Stomach (tissue), 9 donors: ENCODE data around the gene PDP2. TPM values are rescaled to one million over a fixed set of nuclear protein-coding genes. Genes with fewer than 3 reads are reported as not detected.
"Not testable (repeated sequence)": the region's sequence is repeated elsewhere in the genome, so short reads cannot be mapped to it uniquely, and the experiment has no call there.

Experiments
- DNase-seq, 2 donors: peaks; one replicate each; pipeline versions ENCODE4 v3.0.0 to v3.0.0-alpha.2; 2013 to 2019
- H3K27ac ChIP-seq, 5 donors: fragments of 200-600 bp in 4 of 5; sonication (generic) in 4 of 5; one replicate each; pipeline ENCODE4 v1.5.1; 2013 to 2019; ENCODE audit warnings: mild to moderate bottlenecking in 1 of 5, moderate library complexity in 1 of 5
- H3K27me3 ChIP-seq, 3 donors: fragments of 200-600 bp; sonication (generic); one replicate each; pipeline ENCODE4 v1.5.1; 2017 to 2019; ENCODE audit warnings: mixed run types in 1 of 3
- H3K36me3 ChIP-seq, 4 donors: fragments of 200-600 bp; sonication (generic); 1 replicate in 3 of 4; 2 replicates in 1 of 4; pipeline ENCODE4 v1.5.1; 2016 to 2019
- H3K4me1 ChIP-seq, 4 donors: fragments of 200-600 bp; sonication (generic); one replicate each; pipeline ENCODE4 v1.5.1; 2016 to 2019
- H3K4me3 ChIP-seq, 4 donors: fragments of 200-600 bp; sonication (generic) in 3 of 4; one replicate each; pipeline ENCODE4 v1.5.1; 2016 to 2019; ENCODE audit warnings: mild to moderate bottlenecking in 1 of 4
- H3K9me3 ChIP-seq, 4 donors: fragments of 200-600 bp; sonication (generic); one replicate each; pipeline ENCODE4 v1.5.1; 2016 to 2019
- EP300 ChIP-seq: sonication (generic); formaldehyde crosslinking; IDR thresholded peaks from one replicate; pipeline ENCODE4 v1.6.1; 2017; ENCODE audit warnings: antibody characterized with exemption
- POLR2A ChIP-seq, 4 donors: fragments of 450-650 bp; IDR thresholded peaks; one replicate each; pipeline ENCODE4 v1.6.1; 2016; ENCODE audit warnings: antibody characterized with exemption in 4 of 4, control low read depth in 2 of 4, mild to moderate bottlenecking in 1 of 4, moderate library complexity in 1 of 4
- POLR2AphosphoS5 ChIP-seq, 3 donors: sonication (generic); formaldehyde crosslinking; IDR thresholded peaks; one replicate each; pipeline ENCODE4 v1.6.1; 2016; ENCODE audit warnings: antibody characterized with exemption in 3 of 3
- WGBS, 5 donors: extraction: QIAGEN DNeasy Blood & Tissue Kit in 3 of 5; methylation state at CpG; one replicate each; pipeline versions ENCODE4 v1.1.5 to v1.1.7; 2013 to 2018; 5-methylcytosine and 5-hydroxymethylcytosine counted together
- intact Hi-C: fragments of 100-400 bp; cut with DNase I; formaldehyde crosslinking; loops from one replicate; pipeline ENCODE4 v1.15.1; 2023; ENCODE audit warnings: low total_unique reads
- polyA plus RNA-seq, 3 donors: library from polyadenylated mRNA; stranded (reverse); fragments of 200-250 nt; gene quantifications; one replicate each; pipeline ENCODE4 v1.2.3, GENCODE V29; 2013
- total RNA-seq, 5 donors: library from RNA; depleted of rRNA; stranded (reverse); fragments of >200 nt; gene quantifications; one replicate each; pipeline versions ENCODE4 v1.1.0 to v1.2.3, GENCODE V29; 2014 to 2016
- TF ChIP-seq, protein P1 (sequence below), 7 experiments: fragments of 450-650 bp in 4 of 7; fragments of 200-600 bp in 3 of 7; sonication (generic) in 3 of 7; IDR thresholded peaks; one replicate each; pipeline ENCODE4 v1.5.1; 2016 to 2019; ENCODE audit warnings: antibody characterized with exemption in 7 of 7, control low read depth in 2 of 7, mild to moderate bottlenecking in 1 of 7
- donor health status: healthy with polysubstance abuse.
- donor health status: Bipolar disorder and iron deficiency.
- donor health status: healthy.

The PDP2 gene
- total and polyA plus RNA-seq, 8 donors: 1.6 to 96.9 (median 5.0) TPM

DNA sequence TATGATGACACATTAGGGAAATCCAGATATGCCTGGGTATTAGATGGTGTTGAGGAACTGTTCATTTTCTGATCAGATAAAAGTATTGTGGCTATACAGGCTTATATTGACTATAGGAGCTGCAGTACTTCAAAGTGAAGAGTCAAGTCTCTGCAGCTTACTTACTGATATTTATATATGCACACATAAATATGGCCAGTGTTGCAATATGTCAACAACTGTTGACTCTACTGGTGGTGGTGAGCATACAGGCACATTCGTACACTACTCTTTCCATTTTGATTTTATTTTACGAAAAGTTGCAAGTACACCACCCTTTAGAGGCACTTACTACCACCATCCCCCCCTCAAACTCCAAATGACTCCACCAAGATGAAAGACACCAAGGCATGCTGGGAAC lies 51.4 kb downstream of the PDP2 start:
- TF ChIP-seq POLR2A (IDR thresholded peaks at IDR 0.05) (no peak), POLR2AphosphoS5 (IDR thresholded peaks at IDR 0.05) (no peak), EP300 (no peak)
- TF ChIP-seq, protein P1, sequence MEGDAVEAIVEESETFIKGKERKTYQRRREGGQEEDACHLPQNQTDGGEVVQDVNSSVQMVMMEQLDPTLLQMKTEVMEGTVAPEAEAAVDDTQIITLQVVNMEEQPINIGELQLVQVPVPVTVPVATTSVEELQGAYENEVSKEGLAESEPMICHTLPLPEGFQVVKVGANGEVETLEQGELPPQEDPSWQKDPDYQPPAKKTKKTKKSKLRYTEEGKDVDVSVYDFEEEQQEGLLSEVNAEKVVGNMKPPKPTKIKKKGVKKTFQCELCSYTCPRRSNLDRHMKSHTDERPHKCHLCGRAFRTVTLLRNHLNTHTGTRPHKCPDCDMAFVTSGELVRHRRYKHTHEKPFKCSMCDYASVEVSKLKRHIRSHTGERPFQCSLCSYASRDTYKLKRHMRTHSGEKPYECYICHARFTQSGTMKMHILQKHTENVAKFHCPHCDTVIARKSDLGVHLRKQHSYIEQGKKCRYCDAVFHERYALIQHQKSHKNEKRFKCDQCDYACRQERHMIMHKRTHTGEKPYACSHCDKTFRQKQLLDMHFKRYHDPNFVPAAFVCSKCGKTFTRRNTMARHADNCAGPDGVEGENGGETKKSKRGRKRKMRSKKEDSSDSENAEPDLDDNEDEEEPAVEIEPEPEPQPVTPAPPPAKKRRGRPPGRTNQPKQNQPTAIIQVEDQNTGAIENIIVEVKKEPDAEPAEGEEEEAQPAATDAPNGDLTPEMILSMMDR (IDR thresholded peaks at IDR 0.05): no peak
- no peak for DNase-seq
- H3K4me1 ChIP-seq: peaks cover 27 to 63% (median 40%) of the 10 kb centered on the region in 4 donors
- H3K27me3 ChIP-seq: no peaks in the 10 kb centered on the region
- 78 to 98% (median 91%) methylated on average over 2 of the region's 2 CpGs for WGBS, 5 donors
- no peak overlapping the region for H3K27ac ChIP-seq
- no peak overlapping the region for H3K4me3 ChIP-seq
- no peaks in the 10 kb centered on the region for H3K9me3 ChIP-seq
- H3K36me3 ChIP-seq: peaks cover 0 to 19% (median 11%) of the 10 kb centered on the region in 4 donors
- intact Hi-C loops: no loop called here

DNA sequence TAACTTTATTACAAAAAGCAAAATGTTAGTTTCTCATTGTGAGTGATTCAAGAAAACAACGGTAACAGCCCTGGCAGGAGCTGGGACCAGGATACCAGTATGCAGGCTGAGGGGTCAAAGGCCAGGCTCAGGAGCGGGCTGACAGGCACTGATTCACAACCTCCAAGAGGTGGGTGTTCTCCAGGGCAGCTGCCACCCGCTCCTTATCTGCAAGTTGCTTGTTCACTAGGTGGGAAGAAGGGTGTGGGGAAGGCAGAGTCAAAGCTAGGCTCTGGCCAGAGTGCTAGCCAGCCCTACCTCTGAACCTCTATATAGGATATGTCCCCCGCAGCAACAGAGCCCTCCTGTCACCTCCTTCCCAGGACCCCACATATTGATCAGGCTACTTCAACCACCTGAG lies 51.8 kb downstream of the PDP2 start:
- WGBS, 5 donors: 63 to 77% (median 66%) methylated on average over 4 of the region's 4 CpGs
- no peak for TF ChIP-seq POLR2A (IDR thresholded peaks at IDR 0.05)
- TF ChIP-seq POLR2AphosphoS5 (IDR thresholded peaks at IDR 0.05): no peak
- TF ChIP-seq, protein P1 (IDR thresholded peaks at IDR 0.05): no peak
- no peak for TF ChIP-seq EP300
- peak in 1 of 2 donors; percentile 28 for DNase-seq
- Histone ChIP-seq H3K9me3 (no peaks in the 10 kb centered on the region), H3K27me3 (no peaks in the 10 kb centered on the region), H3K4me3 (no peak overlapping the region), H3K4me1 (peaks cover 29 to 64% (median 42%) of the 10 kb centered on the region in 4 donors), H3K36me3 (peaks cover 0 to 19% (median 11%) of the 10 kb centered on the region in 4 donors), H3K27ac (peak overlapping the region in 1 of 5 donors; percentile 4)
- intact Hi-C loops: no loop called here

DNA sequence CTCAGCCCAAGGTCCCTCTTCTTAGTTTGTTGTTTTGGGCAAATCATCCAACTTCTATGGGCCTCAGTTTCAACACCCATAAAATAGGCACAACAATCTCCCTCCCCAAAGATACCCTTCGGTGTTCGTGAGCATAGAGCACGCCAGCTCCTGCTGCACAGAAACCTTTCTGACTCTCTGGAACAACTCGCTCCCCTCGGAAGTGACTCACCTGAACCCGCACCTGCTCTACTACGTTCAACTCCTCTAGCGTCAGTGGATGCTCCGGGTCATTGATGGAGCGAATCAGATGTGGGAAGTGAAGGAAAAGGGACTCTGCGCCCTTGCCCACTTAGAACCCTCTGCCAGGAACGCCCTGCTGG lies 53.4 kb downstream of the PDP2 start:
- intact Hi-C loops: no loop called here
- Histone ChIP-seq H3K36me3 (peaks cover 0 to 33% (median 26%) of the 10 kb centered on the region in 4 donors), H3K9me3 (no peaks in the 10 kb centered on the region), H3K4me1 (peaks cover 29 to 64% (median 53%) of the 10 kb centered on the region in 4 donors), H3K4me3 (peak overlapping the region; percentile 89 to 97 (median 92)), H3K27me3 (no peaks in the 10 kb centered on the region), H3K27ac (peak overlapping the region; percentile 88 to 95 (median 94))
- no peak for TF ChIP-seq EP300
- DNase-seq: no peak
- WGBS, 5 donors: 0 to 6% (median 2%) methylated on average over 8 to 12 of the region's 12 CpGs

DNA sequence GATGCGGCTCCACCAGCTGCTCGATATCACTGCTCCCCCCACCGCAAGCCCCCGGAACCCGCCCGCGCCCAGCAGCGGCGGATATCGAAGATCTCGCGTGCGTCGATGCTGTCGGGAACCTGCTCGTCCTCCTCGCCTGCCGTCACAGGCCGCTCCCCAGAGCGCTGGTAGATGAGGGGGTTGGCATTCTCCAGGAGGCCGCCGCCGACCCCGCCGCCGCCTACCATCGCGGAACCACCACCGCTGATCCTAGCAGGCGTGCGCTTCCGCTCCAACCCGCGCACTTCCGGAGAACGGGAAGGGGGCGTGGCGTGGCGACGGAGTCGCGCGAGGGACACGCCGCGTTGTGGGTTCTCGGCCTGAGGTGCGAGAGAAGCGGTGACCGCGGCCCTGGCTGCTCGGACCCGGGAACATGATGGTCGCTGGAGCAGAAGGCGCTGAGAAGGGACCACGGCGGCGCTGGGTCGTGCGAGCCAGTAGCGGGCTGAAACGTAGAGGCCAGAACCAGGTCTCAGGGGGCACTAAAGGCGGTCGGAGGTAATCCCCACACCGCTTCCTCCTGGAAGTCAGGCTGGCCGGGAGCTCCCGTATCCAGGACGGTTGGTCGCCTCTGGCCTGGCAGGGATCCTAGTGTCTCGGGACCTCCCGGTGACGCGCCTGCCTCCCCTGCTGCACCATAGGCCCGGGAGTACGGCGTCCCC lies 54.0 kb downstream of the PDP2 start, which contains the start of gene CIAO2B:
Gene CIAO2B, minus strand, starts transcription at position 265 of the 701 bp plus-strand sequence. Its CDS starts 38 bp downstream, at position 227.
- H3K27me3 ChIP-seq: no peaks in the 10 kb centered on the region
- TF ChIP-seq, protein P1 (IDR thresholded peaks at IDR 0.05): no peak
- TF ChIP-seq POLR2AphosphoS5 (IDR thresholded peaks at IDR 0.05) (peak; percentile 98 to 100 (median 99)), EP300 (no peak), POLR2A (IDR thresholded peaks at IDR 0.05) (peak in 2 of 4 donors; percentile 56 to 63)
- intact Hi-C loops: no loop called here
- DNase-seq: peak; percentile 92 to 97
- no peaks in the 10 kb centered on the region for H3K9me3 ChIP-seq
- H3K4me1 ChIP-seq: peaks cover 29 to 64% (median 53%) of the 10 kb centered on the region in 4 donors
- H3K27ac ChIP-seq: peak within 1 kb of the TSS; percentile 88 to 95 (median 94)
- WGBS, 5 donors: 0 to 1% (median 0%) methylated on average over 26 to 76 of the region's 76 CpGs
- H3K4me3 ChIP-seq: peak within 1 kb of the TSS; percentile 89 to 97 (median 92)
- peaks cover 0 to 38% (median 32%) of the 10 kb centered on the region in 4 donors for H3K36me3 ChIP-seq

DNA sequence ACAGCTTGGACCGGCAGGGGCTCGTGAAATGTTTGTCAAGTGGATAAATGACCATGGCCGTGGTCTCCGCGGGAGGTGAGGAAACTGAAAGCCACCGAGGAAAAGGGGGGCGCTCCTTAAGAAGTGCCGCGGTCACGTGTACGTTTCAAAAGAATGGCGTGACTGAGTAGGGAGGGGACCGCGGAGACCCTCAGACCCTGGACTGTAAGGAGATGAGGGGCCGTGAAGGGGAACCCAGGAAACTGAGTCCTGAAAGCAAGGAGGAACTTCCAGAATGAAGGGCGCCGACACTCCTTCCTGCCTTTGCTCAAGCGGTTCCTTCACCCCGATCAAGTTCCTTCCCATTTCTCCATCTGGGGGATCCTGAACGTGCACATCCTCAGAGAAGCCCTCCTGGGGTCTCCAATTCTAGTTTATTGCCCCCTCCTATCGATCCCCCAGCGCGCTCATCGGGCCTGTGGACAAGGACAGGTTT lies 54.6 kb downstream of the PDP2 start:
- peaks cover 29 to 64% (median 53%) of the 10 kb centered on the region in 4 donors for H3K4me1 ChIP-seq
- peaks cover 4 to 44% (median 37%) of the 10 kb centered on the region in 4 donors for H3K36me3 ChIP-seq
- H3K27me3 ChIP-seq, intact Hi-C loops, H3K9me3 ChIP-seq, DNase-seq: not testable (repeated sequence)
- peak overlapping the region; percentile 89 to 97 (median 92) for H3K4me3 ChIP-seq
- H3K27ac ChIP-seq: peak overlapping the region; percentile 88 to 95 (median 94)
- 1 to 3% (median 2%) methylated on average over 16 to 24 of the region's 24 CpGs for WGBS, 5 donors
